A673 (cell line): ENCODE data around the gene SPINT4.

Experiments
- EZH2 ChIP-seq: fragments of 200-600 bp; sonication (generic); IDR thresholded peaks from 2 replicates; pipeline ENCODE4 v1.6.1; 2017; ENCODE audit warnings: borderline replicate concordance, low read depth, mild to moderate bottlenecking, mixed read lengths, antibody characterized with exemption, low read length; ENCODE audit not compliant: poor library complexity, severe bottlenecking
- TF ChIP-seq, protein P1 (sequence below): fragments of 300-800, 200-600 bp; sonication (generic); conservative IDR thresholded peaks from 2 replicates; pipeline ENCODE4 v1.5.1; 2017; ENCODE audit warnings: low read depth, mild to moderate bottlenecking, antibody characterized with exemption, low read length, moderate library complexity, mixed read lengths

DNA sequence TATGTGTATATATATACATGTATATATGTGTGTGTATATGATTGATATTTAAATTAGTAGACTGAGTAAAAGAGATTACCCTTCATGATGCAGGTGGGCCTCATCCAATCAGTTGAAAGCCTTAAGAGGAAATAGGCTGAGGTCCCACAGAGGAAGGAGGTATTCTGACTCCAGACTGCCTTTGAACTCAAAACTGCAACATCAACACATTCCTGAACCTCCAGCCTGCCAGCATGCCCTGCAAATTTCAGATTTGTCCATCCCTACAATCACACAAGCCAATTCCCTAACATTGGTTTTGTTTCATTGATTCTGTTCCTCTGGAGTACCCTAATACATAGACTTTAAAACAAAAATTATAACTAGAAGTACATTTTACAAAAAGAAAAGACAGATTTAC is 22.9 kb downstream of the SPINT4 start:
- TF ChIP-seq, protein P1, sequence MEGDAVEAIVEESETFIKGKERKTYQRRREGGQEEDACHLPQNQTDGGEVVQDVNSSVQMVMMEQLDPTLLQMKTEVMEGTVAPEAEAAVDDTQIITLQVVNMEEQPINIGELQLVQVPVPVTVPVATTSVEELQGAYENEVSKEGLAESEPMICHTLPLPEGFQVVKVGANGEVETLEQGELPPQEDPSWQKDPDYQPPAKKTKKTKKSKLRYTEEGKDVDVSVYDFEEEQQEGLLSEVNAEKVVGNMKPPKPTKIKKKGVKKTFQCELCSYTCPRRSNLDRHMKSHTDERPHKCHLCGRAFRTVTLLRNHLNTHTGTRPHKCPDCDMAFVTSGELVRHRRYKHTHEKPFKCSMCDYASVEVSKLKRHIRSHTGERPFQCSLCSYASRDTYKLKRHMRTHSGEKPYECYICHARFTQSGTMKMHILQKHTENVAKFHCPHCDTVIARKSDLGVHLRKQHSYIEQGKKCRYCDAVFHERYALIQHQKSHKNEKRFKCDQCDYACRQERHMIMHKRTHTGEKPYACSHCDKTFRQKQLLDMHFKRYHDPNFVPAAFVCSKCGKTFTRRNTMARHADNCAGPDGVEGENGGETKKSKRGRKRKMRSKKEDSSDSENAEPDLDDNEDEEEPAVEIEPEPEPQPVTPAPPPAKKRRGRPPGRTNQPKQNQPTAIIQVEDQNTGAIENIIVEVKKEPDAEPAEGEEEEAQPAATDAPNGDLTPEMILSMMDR: no peak
- no peak for TF ChIP-seq EZH2
